ENCODE data around the gene MAST3.

DNA sequence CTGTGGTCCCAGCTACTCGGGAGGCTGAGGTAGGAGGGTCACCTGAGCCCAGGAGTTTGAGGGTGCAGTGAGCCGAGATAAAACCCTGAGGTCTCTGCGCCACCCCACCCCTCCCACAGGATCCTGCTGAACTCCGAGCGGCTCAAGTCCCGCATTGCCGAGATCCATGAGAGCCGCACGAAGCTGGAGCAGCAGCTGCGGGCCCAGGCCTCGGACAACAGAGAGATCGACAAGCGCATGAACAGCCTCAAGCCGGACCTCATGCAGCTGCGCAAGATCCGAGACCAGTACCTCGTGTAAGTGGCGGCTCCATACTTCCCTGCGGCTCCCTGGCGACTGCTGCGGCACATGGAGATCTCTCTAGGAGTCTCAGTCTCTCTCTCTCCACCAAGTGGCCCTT, 69.4 kb downstream of the MAST3 start:
- TF ChIP-seq, protein P1, sequence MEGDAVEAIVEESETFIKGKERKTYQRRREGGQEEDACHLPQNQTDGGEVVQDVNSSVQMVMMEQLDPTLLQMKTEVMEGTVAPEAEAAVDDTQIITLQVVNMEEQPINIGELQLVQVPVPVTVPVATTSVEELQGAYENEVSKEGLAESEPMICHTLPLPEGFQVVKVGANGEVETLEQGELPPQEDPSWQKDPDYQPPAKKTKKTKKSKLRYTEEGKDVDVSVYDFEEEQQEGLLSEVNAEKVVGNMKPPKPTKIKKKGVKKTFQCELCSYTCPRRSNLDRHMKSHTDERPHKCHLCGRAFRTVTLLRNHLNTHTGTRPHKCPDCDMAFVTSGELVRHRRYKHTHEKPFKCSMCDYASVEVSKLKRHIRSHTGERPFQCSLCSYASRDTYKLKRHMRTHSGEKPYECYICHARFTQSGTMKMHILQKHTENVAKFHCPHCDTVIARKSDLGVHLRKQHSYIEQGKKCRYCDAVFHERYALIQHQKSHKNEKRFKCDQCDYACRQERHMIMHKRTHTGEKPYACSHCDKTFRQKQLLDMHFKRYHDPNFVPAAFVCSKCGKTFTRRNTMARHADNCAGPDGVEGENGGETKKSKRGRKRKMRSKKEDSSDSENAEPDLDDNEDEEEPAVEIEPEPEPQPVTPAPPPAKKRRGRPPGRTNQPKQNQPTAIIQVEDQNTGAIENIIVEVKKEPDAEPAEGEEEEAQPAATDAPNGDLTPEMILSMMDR (IDR thresholded peaks at IDR 0.05; ENCODE audit: insufficient read depth, low read length, poor library complexity, severe bottlenecking), result no peak
- no peak for TF ChIP-seq EZH2phosphoT487 (conservative IDR thresholded peaks at IDR 0.05; ENCODE audit: low read length)

Data from SU-DHL-6 (cell line).